Natural killer cell treated with Interleukin-12 subunit alpha and Interleukin-12 subunit beta and Interleukin-15 and Interleukin-18, amount 100 ng/mL, for 72 hours (primary cell): ENCODE measurements around the gene TMEM130. TPM values are rescaled to one million over a fixed set of nuclear protein-coding genes. Genes with fewer than 3 reads are reported as not detected.

Experiments
- ATAC-seq, 2 donors: fragments of 150-1000 bp; cut with Tn5 transposase in 1 of 2; sonication (Bioruptor Pico), chemical (Tn5 transposase) in 1 of 2; 2 replicates each; pipeline ENCODE4 v1.10.0; 2021
- DNase-seq: peaks from one replicate; pipeline ENCODE4 v3.0.0; 2022; ENCODE audit warnings: low spot score
- H3K27ac Mint-ChIP-seq, 2 donors: 1 replicate in 1 of 2; 2 replicates in 1 of 2; pipeline ENCODE4 v1.8.0; 2022; ENCODE audit warnings: mixed read lengths in 2 of 2, mild to moderate bottlenecking in 1 of 2, moderate library complexity in 1 of 2
- H3K27me3 Mint-ChIP-seq, 2 donors: 1 replicate in 1 of 2; 2 replicates in 1 of 2; pipeline ENCODE4 v1.8.0; 2022; ENCODE audit warnings: mixed read lengths in 2 of 2
- H3K36me3 Mint-ChIP-seq: one replicate; pipeline ENCODE4 v1.8.0; 2022; ENCODE audit warnings: mixed read lengths
- H3K4me1 Mint-ChIP-seq, 2 donors: 1 replicate in 1 of 2; 2 replicates in 1 of 2; pipeline ENCODE4 v1.8.0; 2022; ENCODE audit warnings: low read depth in 2 of 2, mixed read lengths in 2 of 2, mild to moderate bottlenecking in 1 of 2
- H3K4me3 Mint-ChIP-seq: one replicate; pipeline ENCODE4 v1.8.0; 2022; ENCODE audit warnings: mixed read lengths
- H3K9me3 Mint-ChIP-seq: 2 replicates; pipeline ENCODE4 v1.8.0; 2022; ENCODE audit warnings: mixed read lengths
- total RNA-seq, 2 donors: library from RNA; stranded (reverse); gene quantifications; one replicate each; pipeline ENCODE4 v1.2.3, GENCODE V29; 2022

Gene TMEM130, protein sequence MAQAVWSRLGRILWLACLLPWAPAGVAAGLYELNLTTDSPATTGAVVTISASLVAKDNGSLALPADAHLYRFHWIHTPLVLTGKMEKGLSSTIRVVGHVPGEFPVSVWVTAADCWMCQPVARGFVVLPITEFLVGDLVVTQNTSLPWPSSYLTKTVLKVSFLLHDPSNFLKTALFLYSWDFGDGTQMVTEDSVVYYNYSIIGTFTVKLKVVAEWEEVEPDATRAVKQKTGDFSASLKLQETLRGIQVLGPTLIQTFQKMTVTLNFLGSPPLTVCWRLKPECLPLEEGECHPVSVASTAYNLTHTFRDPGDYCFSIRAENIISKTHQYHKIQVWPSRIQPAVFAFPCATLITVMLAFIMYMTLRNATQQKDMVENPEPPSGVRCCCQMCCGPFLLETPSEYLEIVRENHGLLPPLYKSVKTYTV
- not detected for total RNA-seq

GRCh38 chr7:98869597-98870120, at the start of gene TMEM130:
TMEM130 (minus strand) TSS chr7:98870014; CDS start chr7:98869861, 153 bp downstream.
- Mint-ChIP-seq H3K27ac (no peak within 1 kb of the TSS), H3K4me1 (no peaks in the 10 kb centered on the region), H3K4me3 (peak within 1 kb of the TSS; percentile 52), H3K9me3 (no peaks in the 10 kb centered on the region), H3K36me3 (no peaks in the 10 kb centered on the region), H3K27me3 (peaks cover 0 to 3% of the 10 kb centered on the region in 2 donors)
- ATAC-seq (peak in 1 of 2 donors; percentile 36), DNase-seq (no peak)

DNA sequence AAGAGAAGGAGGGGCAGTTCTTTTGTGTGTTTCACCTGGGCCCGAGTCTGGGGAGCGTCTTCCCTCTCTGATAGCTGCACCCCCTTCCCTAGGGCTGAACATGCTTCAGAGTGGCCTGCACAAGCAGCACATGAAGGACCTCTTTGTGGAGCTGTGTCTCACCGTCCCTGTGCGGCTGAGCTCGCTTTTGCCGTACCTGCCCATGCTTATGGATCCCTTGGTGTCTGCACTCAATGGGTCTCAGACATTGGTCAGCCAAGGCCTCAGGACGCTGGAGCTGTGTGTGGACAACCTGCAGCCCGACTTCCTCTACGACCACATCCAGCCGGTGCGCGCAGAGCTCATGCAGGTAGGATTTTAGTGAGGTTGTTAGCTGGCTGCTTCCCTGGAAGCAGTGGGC, 47.5 kb upstream of the TMEM130 start:
- ATAC-seq: no peak
- peaks cover 16% of the 10 kb centered on the region for H3K36me3 Mint-ChIP-seq

DNA sequence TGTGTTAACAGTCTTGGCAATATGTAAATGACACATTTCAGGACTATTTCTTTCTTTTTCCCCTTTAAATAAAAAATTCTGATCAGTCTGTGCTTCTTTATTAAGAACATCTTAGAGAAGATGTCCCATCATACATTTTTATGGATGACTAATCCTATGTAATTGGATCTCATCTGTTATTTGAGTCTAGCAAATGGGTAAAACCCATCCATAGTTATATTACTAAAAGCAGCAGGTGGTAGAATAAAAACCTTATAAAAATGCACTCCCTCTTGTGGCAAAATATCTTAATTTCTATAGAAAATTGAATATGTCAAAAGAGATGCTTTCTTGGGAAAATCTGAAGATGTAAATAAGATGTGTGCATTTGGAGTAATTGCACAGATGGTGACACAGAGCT, 43.8 kb upstream of the TMEM130 start:
- Mint-ChIP-seq H3K27ac (no peak overlapping the region), H3K9me3 (no peaks in the 10 kb centered on the region), H3K27me3 (no peaks in the 10 kb centered on the region), H3K36me3 (peaks cover 20% of the 10 kb centered on the region), H3K4me3 (no peak overlapping the region), H3K4me1 (peaks cover 0 to 2% of the 10 kb centered on the region in 2 donors)
- DNase-seq (no peak), ATAC-seq (no peak)

More for the DNA sequence above, 47.5 kb upstream of the TMEM130 start:
- Mint-ChIP-seq H3K9me3 (no peaks in the 10 kb centered on the region), H3K27me3 (no peaks in the 10 kb centered on the region), H3K4me1 (peaks cover under 1 to 2% of the 10 kb centered on the region in 2 donors), H3K4me3 (no peak overlapping the region), H3K27ac (no peak overlapping the region)
- DNase-seq: no peak

DNA sequence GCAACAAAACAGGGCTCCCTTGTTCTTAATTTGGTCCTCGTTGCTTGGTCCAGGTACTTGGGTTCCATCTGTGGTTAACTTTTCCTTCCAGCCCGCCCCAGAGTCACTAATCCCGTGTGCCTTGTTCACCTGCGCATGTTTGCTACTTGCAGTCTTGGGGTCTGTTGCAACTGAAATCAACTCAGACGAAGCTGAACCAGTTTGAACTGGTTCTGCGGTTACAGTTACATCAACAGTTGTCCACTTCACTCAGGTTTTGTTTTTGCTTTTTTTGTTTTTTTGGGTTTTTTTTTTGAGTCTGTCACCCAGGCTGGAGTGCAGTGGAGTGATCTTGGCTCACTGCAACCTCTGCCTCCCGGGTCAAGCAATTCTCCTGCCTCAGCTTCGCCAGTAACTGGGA, 43.2 kb upstream of the TMEM130 start:
- ATAC-seq: no peak
- Mint-ChIP-seq H3K27ac (no peak overlapping the region), H3K9me3 (no peaks in the 10 kb centered on the region), H3K36me3 (peaks cover 20% of the 10 kb centered on the region), H3K4me1 (peaks cover 0 to 2% of the 10 kb centered on the region in 2 donors), H3K27me3 (no peaks in the 10 kb centered on the region), H3K4me3 (no peak overlapping the region)
- DNase-seq: no peak

GRCh38 chr7:98911916-98912315, 42.1 kb upstream of the TMEM130 start:
- no peaks in the 10 kb centered on the region for H3K9me3 Mint-ChIP-seq
- H3K4me3 Mint-ChIP-seq: no peak overlapping the region
- H3K4me1 Mint-ChIP-seq: peaks cover 0 to 2% of the 10 kb centered on the region in 2 donors
- no peak overlapping the region for H3K27ac Mint-ChIP-seq
- H3K36me3 Mint-ChIP-seq: peaks cover 20% of the 10 kb centered on the region
- H3K27me3 Mint-ChIP-seq: no peaks in the 10 kb centered on the region
- DNase-seq (no peak), ATAC-seq (no peak)

DNA sequence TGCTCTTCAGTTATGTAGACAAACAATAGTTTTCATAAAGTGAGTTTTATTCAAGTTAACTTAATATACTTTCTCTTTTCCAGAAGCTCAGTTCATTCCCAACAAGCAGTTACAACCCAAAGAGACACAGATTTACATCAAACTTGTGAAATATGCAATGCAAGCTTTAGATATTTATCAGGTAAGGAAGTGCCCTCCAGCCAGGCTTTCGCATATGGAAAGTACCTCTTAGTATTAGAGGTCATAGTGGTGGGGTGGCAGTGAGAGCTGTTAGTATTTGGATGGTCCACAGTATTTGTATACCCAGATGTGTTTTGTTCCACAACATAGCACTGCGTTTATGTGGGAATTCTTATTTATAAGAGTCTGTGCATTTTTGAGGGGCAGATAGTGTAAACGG, 40.6 kb upstream of the TMEM130 start:
- no peaks in the 10 kb centered on the region for H3K9me3 Mint-ChIP-seq
- peaks cover 0 to 2% of the 10 kb centered on the region in 2 donors for H3K4me1 Mint-ChIP-seq
- DNase-seq (no peak), ATAC-seq (no peak)
- no peak overlapping the region for H3K27ac Mint-ChIP-seq
- H3K27me3 Mint-ChIP-seq: no peaks in the 10 kb centered on the region
- no peak overlapping the region for H3K4me3 Mint-ChIP-seq
- peaks cover 20% of the 10 kb centered on the region for H3K36me3 Mint-ChIP-seq

- Mint-ChIP-seq H3K9me3 (no peaks in the 10 kb centered on the region), H3K27me3 (no peaks in the 10 kb centered on the region), H3K27ac (no peak overlapping the region), H3K4me3 (no peak overlapping the region), H3K4me1 (peaks cover 0 to 2% of the 10 kb centered on the region in 2 donors), H3K36me3 (peaks cover 29% of the 10 kb centered on the region)
- no peak for ATAC-seq
- no peak for DNase-seq
Measured at GRCh38 chr7:98909487-98909886, 39.7 kb upstream of the TMEM130 start.

- H3K27me3 Mint-ChIP-seq: no peaks in the 10 kb centered on the region
- H3K4me1 Mint-ChIP-seq: peaks cover 0 to 3% of the 10 kb centered on the region in 2 donors
- no peaks in the 10 kb centered on the region for H3K9me3 Mint-ChIP-seq
- DNase-seq (no peak), ATAC-seq (no peak)
- no peak overlapping the region for H3K27ac Mint-ChIP-seq
- peaks cover 34% of the 10 kb centered on the region for H3K36me3 Mint-ChIP-seq
- H3K4me3 Mint-ChIP-seq: no peak overlapping the region
Measured at GRCh38 chr7:98908585-98908984, 38.8 kb upstream of the TMEM130 start.

DNA sequence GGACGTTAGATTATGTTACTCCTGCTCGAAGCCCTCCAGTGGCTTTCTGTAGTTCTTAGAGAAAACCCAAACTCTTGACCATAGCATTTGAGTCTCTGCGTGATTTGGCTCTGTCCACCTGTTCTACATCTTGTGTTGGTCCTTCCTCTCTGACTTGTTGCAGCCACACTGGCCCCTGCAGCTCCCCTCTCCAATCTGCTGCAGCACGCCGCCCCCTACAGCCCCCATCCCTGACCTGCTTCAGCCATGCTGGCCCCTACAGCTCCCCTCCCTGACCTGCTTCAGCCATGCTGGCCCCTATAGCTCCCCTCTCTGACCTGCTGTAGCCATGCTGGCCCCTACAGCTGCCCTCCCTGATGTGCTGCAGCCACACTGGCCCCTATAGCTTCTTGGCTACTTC, 37.8 kb upstream of the TMEM130 start:
- Mint-ChIP-seq H3K9me3 (no peaks in the 10 kb centered on the region), H3K27me3 (no peaks in the 10 kb centered on the region), H3K4me3 (no peak overlapping the region), H3K36me3 (peaks cover 35% of the 10 kb centered on the region), H3K27ac (no peak overlapping the region), H3K4me1 (peaks cover 0 to 6% of the 10 kb centered on the region in 2 donors)
- DNase-seq (no peak), ATAC-seq (no peak)

GRCh38 chr7:98903246-98903645, 33.4 kb upstream of the TMEM130 start:
- DNase-seq: no peak
- ATAC-seq: no peak
- no peaks in the 10 kb centered on the region for H3K9me3 Mint-ChIP-seq
- H3K27me3 Mint-ChIP-seq: no peaks in the 10 kb centered on the region
- no peak overlapping the region for H3K27ac Mint-ChIP-seq
- peaks cover 50% of the 10 kb centered on the region for H3K36me3 Mint-ChIP-seq
- H3K4me3 Mint-ChIP-seq: no peak overlapping the region
- peaks cover 0 to 6% of the 10 kb centered on the region in 2 donors for H3K4me1 Mint-ChIP-seq

GRCh38 chr7:98902523-98902922, 32.7 kb upstream of the TMEM130 start:
- no peak for DNase-seq
- Mint-ChIP-seq H3K4me1 (peaks cover 0 to 6% of the 10 kb centered on the region in 2 donors), H3K27ac (no peak overlapping the region), H3K4me3 (no peak overlapping the region), H3K36me3 (peaks cover 53% of the 10 kb centered on the region), H3K27me3 (no peaks in the 10 kb centered on the region), H3K9me3 (no peaks in the 10 kb centered on the region)
- ATAC-seq: no peak

GRCh38 chr7:98900815-98901214, 31.0 kb upstream of the TMEM130 start:
- peaks cover 0 to 6% of the 10 kb centered on the region in 2 donors for H3K4me1 Mint-ChIP-seq

DNA sequence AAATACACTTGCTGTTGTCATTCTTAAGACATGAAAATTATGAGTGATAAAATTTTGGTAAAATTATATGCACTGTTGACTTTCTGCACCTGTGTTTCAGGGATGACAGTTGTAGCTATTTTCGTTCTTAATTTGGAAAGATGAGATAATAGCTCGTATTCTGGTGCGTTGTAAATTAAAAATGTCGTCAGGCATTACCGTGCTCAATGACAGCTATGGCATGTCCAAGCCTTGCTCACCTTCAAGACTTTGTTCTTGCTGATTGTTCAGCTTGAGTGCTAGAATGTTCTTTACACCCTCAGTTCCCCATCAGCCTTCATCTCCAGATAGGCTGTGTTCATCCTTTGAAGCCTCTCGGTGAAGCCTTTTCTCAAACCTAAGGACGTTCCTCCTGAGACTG, 30.0 kb upstream of the TMEM130 start:
- H3K27ac Mint-ChIP-seq: no peak overlapping the region
- no peak overlapping the region for H3K4me3 Mint-ChIP-seq
- no peak for DNase-seq
- H3K4me1 Mint-ChIP-seq: peaks cover 0 to 6% of the 10 kb centered on the region in 2 donors
- H3K27me3 Mint-ChIP-seq: no peaks in the 10 kb centered on the region
- H3K9me3 Mint-ChIP-seq: no peaks in the 10 kb centered on the region
- peaks cover 59% of the 10 kb centered on the region for H3K36me3 Mint-ChIP-seq
- ATAC-seq: no peak

More at GRCh38 chr7:98900815-98901214, 31.0 kb upstream of the TMEM130 start:
- Mint-ChIP-seq H3K27ac (no peak overlapping the region), H3K4me3 (no peak overlapping the region), H3K36me3 (peaks cover 59% of the 10 kb centered on the region), H3K9me3 (no peaks in the 10 kb centered on the region), H3K27me3 (no peaks in the 10 kb centered on the region)
- no peak for ATAC-seq
- no peak for DNase-seq

DNA sequence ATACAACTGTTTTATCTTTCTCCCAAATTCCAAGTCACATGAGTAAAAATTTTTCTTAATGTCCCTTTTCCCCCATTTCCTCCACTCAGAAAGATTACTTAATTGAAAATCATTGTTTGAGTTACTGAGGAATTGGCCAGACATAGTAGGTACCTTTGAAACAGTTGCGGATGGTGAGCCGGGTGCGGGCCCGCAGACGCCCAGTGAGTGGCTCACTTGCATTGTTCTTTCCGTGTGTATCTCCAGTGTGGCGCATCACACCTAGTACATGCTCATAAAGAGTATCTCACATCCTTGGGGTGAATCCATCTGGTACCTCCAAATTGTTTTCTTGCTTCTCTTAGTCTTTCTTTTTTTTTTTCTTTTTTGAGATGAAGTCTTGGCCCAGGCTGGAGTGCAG, 22.8 kb upstream of the TMEM130 start:
- Mint-ChIP-seq H3K4me1 (peaks cover 4 to 10% of the 10 kb centered on the region in 2 donors), H3K27me3 (no peaks in the 10 kb centered on the region), H3K4me3 (no peak overlapping the region), H3K36me3 (peaks cover 42% of the 10 kb centered on the region), H3K9me3 (no peaks in the 10 kb centered on the region), H3K27ac (no peak overlapping the region)
- ATAC-seq (no peak), DNase-seq (no peak)
